HG03469 (cell line): Measurements from ENCODE around the gene MYL7.
"Not testable (repeated sequence)": the region's sequence is repeated elsewhere in the genome, so short reads cannot be mapped to it uniquely, and the experiment has no call there.

Experiments
- ATAC-seq: cut with Tn5 transposase; IDR thresholded peaks from one replicate; pipeline ENCODE4 v1.9.1; 2021; ENCODE audit warnings: mild to moderate bottlenecking, moderate library complexity, moderate number of reproducible peaks; ENCODE audit not compliant: unreplicated experiment

MYL7 gene

DNA sequence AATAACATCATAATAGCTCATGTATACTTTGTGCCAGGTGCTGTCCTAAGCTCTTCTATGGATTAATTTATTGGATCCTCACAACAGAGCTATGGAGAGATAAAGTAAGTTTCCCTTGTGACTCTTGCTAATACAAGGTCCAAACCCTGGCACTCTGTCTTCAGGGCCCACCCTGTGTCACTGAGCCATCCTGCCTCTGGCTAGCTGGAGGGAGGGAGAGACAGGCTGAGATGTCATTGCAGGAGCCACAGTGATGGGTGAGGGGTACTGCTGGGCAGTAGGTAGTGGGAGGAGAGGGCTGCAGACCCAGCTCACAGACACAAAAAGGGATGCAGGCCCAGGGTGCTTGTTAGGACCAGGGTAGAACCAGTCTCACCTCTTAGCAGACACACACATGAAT lies 31.2 kb upstream of the MYL7 start:
- ATAC-seq = no peak

- ATAC-seq = not testable (repeated sequence)
Observed at GRCh38 chr7:44171901-44172300, 30.8 kb upstream of the MYL7 start.

DNA sequence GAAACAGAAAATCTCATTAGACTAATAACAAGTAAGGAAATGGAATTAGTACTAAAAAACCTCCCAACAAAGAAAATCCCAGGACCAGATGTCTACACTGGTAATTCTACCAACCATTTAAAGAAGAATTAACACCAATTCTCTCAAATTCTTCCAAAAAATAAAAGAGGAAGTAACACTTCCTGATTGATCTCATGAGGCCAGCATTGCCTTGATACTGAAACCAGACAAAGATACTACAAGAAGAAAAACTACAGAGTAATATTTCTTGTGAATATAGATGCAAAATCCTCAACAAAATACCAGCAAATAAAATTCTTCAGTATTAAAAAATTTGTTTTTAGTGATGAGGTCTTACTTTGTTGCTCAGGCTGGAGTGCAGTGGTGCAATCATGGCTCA lies 26.8 kb upstream of the MYL7 start:
- ATAC-seq = no peak

- no peak for ATAC-seq
Observed at GRCh38 chr7:44163591-44163990, 22.5 kb upstream of the MYL7 start.

- no peak for ATAC-seq
Observed at GRCh38 chr7:44162785-44163395, 21.8 kb upstream of the MYL7 start.

DNA sequence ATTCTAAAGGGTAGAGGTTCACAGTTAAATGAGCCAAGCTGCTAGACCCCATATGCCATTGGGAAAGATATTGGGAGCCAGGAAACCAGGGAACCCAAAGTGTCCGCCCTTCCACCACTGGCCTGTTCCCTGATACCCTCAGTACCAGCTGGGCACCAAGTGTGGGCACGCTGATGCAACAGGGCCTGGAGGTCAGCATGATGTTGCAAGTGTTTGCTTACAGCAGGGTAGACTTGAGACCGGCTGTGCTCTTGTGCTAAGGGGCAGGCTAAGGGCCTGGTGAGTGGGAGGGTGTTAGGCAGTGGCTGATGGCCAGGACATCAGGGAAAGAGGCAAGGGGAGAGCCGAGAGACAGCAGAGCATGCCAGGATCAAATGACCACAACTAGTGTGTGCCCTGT lies 21.0 kb upstream of the MYL7 start:
- no peak for ATAC-seq

DNA sequence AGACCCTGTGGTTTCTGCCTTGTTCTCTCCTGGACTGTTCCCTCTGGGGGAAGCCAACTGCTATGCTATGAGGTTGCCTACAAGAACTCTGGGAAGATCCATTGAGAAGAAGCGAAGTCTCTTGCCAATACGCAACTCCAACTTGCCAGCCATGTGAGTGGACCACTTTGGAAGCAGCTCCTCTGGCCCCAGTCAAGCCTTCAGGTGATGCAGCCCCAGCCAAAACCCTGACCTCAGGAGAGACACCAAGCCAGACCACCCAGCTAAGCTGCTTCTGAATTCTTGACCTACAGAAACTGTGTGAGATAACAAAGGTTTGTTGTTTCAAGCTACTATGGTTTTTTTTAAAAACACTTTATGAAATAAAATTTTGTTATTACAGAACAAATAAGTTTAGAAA lies 20.2 kb upstream of the MYL7 start:
- ATAC-seq = no peak

DNA sequence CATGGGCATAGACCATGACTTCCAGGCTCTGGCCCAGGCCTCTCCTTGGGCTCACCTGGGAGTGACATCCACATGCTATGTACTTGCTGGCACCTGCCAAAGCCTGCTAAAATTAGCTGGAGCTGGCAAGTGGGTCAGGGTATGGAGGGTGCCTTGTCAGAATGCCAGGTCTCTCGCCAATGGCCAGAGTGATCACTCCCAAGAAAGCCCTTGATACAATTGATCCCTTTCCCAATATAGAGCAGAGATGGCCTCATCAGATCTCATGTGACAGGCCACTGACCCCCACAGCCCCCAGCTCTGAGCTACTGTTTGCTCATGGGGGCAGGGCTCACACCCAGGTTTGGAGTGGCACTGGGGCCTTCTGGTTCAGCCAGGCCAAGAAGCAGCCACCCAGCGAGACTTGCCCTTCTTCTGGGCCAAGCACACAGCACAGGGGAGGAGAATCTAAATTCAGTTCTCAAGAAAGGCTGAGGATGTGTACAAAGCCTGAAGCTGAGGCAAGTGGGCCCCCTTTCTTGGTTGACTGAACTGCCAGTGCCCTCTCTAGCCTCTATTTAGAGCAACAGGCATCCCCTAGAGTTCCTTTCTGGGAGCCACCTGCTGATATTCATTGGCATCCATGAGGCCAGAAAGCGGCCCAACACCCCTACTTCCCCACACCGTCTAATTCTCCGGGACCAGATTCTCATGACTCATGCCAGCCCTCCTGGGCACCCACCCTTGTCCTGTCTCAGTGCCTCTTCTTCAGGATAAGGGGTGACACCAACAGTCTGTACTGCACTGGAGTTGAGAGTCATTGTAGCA lies 18.9 kb upstream of the MYL7 start:
- ATAC-seq = no peak

GRCh38 chr7:44158873-44159631 lies 17.9 kb upstream of the MYL7 start:
- ATAC-seq = no peak

DNA sequence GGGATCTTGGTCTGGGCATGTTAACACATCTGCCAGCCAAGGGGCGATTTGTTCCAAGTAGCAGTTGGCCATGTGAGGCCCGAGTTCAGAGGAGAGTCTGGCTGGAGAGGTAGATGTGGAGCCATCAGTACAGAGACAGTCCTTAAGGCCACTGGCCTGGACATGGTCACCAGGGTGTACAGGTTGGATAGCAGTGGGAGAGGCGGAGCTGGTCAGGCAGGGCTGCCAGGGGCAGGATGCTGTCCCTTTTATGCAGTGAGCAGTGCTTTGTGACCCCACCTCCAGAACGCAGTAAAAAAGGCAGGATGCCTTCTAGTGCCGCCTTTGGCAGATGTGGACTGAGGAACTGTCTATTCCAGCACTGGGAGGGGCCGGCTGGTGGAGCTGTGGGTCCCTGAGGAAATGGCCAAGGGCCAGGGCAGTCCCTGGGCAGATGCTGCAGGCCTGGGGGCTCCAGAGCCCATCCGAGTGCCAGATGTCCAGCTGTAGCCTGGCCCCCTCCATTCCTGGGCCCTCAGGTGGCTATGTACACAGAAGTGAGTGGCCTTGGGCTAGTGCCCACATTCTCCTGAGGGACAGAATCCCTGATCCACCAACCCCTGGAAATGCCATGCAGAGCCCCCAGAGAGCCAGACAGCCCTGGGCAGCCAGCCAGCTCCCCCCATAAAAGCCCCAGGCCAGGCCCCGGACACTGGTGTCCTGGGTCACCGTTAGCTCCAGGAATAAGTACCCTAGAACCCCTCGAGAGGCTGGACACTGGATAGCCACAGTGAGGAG lies 17.2 kb upstream of the MYL7 start:
- ATAC-seq = no peak

DNA sequence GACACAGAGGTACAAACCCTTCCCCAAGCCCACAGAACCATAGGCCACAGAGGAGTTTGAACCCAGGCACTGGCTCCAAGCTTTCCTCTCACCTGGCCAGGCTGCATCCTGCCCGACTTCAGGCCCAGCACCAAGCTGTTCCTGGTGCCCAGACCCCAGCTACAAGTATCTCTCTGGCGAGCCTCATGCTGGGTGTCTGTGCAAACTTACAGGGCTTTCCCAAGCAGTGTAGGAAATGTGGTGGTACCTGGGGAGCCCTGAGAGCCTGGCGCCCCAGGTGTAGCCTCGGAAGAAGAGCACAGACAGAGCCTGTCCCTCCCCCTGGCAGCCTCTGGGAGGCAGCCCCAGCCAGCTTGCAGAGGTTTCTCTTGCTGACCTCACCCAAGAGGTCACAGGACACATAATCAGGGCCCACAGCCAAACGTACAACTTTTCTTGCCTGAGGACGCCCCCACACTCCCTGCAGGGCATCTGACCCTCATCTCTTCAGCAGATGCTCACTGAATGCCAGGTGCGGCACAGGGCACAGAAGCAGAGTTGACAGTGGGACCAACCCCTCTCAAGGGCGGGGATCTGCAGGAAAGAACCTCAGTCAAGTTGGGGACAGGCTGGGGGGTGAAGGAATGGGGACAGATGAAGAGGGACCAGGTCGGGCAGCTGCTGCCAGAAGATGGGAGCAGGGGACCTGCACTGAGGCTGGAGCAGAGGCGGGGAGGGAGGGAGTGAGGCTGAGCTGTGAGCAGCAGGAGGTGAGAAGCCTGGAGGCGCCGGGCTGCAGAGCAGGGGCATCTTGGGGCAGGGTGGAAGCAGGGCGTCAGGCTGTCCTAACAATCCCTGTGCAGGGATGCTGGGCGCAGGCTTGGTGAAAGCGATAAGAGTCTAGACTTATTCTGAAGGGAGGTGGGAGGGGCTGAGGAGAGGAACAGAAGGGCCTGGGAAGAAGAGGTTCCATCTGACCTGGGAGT lies 16.3 kb upstream of the MYL7 start:
- ATAC-seq = no peak

DNA sequence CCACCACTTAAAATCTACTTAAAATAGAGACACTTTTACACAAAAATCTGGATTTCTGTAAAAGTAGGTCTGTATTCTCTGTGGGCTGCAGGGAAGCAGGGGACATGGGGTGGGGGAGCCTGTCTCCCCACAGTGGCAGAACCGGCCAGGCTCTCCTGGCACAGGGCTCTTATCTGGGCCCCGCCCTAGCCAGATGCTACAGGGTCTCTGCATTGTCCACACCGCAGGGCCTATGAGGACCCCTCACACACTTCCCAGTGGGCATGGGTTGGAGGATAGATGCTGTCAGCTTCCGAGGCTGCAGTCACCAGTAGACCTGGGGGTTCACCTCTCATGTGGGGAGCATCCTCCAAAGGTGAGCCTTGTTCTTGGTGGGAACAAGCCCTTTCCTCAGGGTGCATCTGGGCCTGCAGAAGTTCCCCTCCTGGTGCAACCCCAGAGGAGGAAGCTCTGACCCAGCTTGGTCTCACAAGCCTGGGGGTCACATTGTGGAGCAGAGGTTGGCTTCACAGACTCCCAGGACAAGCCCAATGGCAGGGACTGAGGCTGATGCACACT lies 15.4 kb upstream of the MYL7 start:
- ATAC-seq = no peak

DNA sequence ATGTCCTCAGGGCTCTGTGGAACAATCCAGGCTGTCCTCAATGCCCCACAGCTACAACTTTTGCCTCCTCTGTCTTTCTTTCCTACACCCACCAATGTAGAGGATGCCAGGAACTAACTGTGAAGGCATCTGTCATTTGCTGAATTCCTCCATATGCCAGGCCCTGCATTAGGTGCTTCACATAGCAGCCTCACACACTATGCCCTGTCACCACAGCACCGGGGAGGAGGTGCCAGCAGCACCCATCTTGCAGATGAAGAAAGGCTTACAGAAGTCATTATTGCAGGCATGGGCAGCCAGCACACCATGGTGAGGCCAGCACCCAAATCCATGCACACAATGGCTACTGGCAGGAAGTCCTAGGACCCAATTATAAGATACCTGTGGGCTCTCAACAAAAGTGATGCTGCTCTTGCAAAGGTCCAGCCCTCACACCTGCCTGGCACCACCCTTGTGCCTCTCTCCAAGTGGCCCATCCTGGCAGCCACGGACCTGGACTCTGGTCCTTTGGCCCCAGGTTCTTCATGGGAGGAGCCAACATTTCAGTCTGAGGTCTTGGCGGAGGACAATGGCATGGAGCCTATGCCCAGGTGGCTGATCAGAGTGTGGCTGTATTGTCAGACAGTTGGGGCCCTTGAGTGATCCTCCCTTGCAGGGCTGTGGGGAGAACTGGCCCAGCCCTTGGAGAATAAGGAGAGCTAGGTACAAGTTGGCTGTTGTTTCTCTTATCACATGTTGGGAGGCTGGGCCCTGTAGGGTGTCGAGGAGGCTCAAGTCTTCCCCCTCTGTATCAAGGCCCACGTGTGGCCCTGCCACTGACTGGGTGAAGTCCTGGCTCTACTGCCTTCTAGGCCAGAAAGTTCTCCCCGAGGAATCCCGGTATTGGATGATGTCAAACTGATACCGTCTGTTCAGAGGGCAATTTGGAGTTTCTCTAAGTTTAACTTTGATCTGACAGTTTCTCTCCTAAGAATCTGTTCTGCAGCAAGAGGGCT lies 14.4 kb upstream of the MYL7 start:
- ATAC-seq = no peak

DNA sequence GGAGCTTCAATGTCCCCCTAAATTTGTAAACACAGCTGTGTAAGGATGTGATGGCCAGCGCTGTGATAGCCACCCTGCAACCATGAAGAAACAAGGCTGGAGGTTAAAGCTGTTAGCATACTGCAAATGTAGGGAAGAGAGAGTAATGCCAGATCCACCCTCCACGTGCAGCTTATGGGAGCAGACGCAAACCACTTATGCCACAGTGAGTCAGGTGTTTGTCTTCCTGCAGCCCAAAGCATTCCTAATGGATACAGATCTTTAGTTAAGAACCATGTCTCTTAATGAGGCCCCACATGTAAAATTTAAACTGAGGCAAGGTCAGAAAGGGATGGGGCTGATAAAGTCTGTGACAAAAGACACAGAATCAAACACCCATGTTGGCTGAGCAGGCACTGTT lies 13.6 kb upstream of the MYL7 start:
- ATAC-seq = no peak

- no peak for ATAC-seq
Observed at GRCh38 chr7:44153948-44154335, 12.8 kb upstream of the MYL7 start.

DNA sequence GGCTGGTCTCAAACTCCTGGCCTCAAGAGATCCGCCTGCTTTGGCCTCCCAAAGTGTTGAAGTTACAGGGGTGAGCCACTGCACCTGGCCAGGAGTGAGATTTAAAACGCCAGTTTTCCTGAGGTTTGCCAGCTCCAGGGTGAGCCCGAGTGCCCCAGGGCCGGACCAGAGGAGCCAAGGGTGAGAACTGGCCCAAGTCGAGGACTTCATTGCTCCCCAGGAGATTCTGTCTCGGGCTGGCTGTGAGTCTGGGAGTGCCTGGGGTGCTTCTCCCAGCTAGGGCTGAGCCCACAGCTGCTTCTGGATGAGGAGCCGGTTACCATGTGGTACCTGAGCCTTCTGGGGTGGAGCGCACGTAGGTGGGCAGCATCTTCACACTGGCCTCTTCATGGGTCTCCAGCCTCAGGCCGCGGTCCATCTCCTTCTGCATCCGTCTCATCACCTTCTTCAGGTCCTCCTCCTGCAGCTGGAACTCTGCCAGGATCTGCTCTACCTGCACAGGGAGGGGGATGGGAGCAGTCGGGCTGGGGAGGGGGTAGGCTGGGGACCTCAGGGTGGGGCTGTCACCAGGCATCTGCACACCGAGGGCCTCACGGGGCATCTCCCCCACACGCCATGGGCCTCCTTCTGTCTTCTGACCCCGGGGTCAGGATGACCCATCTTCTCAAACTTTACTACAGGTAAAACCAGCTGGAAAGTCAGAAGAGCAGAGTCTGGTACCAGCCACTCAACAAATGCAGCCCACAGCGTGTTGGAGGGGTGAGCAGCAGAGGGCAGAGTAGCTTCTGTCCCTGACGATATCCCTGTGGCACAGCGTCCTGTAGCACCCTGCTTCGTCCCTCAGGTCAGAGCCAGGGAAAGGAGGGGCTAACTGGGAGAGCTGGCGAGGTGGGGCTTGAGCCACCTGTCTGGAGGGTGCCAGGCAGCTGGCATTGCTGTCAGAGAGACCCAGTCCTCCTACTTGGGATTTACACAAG lies 12.1 kb upstream of the MYL7 start:
- ATAC-seq = no peak

DNA sequence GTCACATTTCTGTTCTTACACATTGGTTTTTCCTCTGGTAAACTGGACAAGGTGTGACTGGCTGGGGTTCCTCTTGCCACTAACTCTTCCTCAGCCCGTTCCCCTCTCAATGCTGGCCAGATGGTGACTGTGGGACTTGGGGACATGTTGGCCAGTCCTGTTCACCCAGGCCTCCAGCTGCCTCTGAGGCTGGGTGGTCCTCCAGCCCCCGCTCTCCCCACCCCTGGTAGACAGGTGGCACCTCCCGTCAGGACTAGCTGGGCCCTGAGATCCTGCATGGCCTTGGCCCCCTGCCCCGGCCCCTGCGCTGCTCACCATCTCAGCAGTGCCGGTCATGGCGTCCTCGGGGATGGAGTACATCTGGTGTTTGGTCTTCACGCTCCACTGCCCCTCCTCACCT lies 10.8 kb upstream of the MYL7 start:
- ATAC-seq = no peak
